Smooth muscle cell (in vitro differentiated cells): ENCODE results near the gene CSPG5. TPM values are rescaled to one million over a fixed set of nuclear protein-coding genes. Genes with fewer than 3 reads are reported as not detected.

Experiments used
- DNase-seq: peaks from one replicate; lab custom pipeline; 2025; ENCODE audit not compliant: unreplicated experiment; lab: John Stamatoyannopoulos, UW
- H2AFZ ChIP-seq: fragments of 200-600 bp; sonication (generic); 2 replicates; pipeline ENCODE4 v1.6.0; 2016; ENCODE audit warnings: antibody characterized with exemption, low read depth, mild to moderate bottlenecking
- H3F3A ChIP-seq: fragments of 200-600 bp; sonication (generic); 2 replicates; pipeline ENCODE4 v1.6.0; 2017; ENCODE audit warnings: antibody characterized with exemption, low read depth
- H3K27ac ChIP-seq: fragments of 200-600 bp; sonication (generic); 2 replicates; pipeline ENCODE4 v1.5.1; 2016; ENCODE audit warnings: low read depth, mild to moderate bottlenecking
- H3K27me3 ChIP-seq: fragments of 200-600 bp; sonication (generic); 2 replicates; pipeline ENCODE4 v1.6.1; 2016; ENCODE audit warnings: low read depth, mild to moderate bottlenecking
- H3K36me3 ChIP-seq: fragments of 200-600 bp; sonication (generic); 2 replicates; pipeline ENCODE4 v1.5.1; 2016; ENCODE audit warnings: low read depth
- H3K4me1 ChIP-seq: fragments of 200-600 bp; sonication (generic); 2 replicates; pipeline ENCODE4 v1.5.1; 2016; ENCODE audit warnings: low read depth
- H3K4me2 ChIP-seq: fragments of 200-600 bp; sonication (generic); 2 replicates; pipeline ENCODE4 v1.6.0; 2016; ENCODE audit warnings: mild to moderate bottlenecking
- H3K4me3 ChIP-seq: fragments of 200-600 bp; sonication (generic); 2 replicates; pipeline ENCODE4 v1.5.1; 2016; ENCODE audit warnings: mild to moderate bottlenecking
- H3K79me2 ChIP-seq: fragments of 200-600 bp; sonication (generic); 2 replicates; pipeline ENCODE4 v1.6.0; 2016; ENCODE audit warnings: low read depth, mild to moderate bottlenecking
- H3K9ac ChIP-seq: fragments of 200-600 bp; sonication (generic); 2 replicates; pipeline ENCODE4 v1.6.0; 2016; ENCODE audit warnings: low read depth
- H3K9me3 ChIP-seq: fragments of 200-600 bp; sonication (generic); replicated peaks from 2 replicates; pipeline ENCODE4 v1.5.1; 2016; ENCODE audit warnings: low read depth
- H4K20me1 ChIP-seq: fragments of 200-600 bp; sonication (generic); 2 replicates; pipeline ENCODE4 v1.6.0; 2016; ENCODE audit warnings: low read depth
- WGBS: methylation state at CpG from one replicate; pipeline ENCODE4 v1.1.7; 2016; ENCODE audit warnings: low lambda C conversion rate; 5-methylcytosine and 5-hydroxymethylcytosine counted together
- polyA plus RNA-seq: library from polyadenylated mRNA; unstranded; fragments of >200 nt; fragmentation: Nextera tagmentation; extraction: Ambion mirVana; gene quantifications from 2 replicates; pipeline ENCODE4 v1.2.1, GENCODE V29; 2016
- total RNA-seq: library from RNA; depleted of rRNA; stranded (reverse); fragments of >200 nt; gene quantifications from 2 replicates; pipeline ENCODE4 v1.2.3, GENCODE V29; 2014
- TF ChIP-seq, protein P1 (sequence below): fragments of 200-600 bp; sonication (generic); IDR thresholded peaks from 2 replicates; pipeline ENCODE4 v1.5.1; 2017; ENCODE audit warnings: borderline replicate concordance, mild to moderate bottlenecking, antibody characterized with exemption; ENCODE audit not compliant: insufficient read depth, poor library complexity, severe bottlenecking

The CSPG5 gene
- total and polyA plus RNA-seq, 2 experiments from 2014 or later: 0.35 to 1.3 TPM

DNA sequence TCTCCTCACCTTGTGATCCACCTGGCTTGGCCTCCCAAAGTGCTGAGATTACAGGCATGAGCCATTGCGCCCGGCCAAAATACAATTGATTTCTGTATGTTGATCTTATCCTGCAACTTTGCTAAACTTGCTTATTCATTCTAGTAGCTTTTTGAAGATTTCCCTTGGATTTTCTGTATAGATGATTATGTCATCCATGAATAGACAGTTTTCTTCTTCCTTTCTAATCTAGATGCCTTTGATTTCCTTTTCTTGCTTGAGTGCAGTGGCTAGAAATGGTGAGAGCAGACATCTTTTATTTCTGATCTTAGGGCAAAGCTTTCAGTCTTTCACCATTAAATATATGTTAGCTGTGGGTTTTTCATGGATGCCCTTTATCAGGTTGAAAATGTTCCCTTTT, 60.7 kb downstream of the CSPG5 start:
- Histone ChIP-seq H3F3A (peaks cover 4% of the 10 kb centered on the region), H4K20me1 (no peaks in the 10 kb centered on the region), H3K79me2 (peaks cover 1% of the 10 kb centered on the region), H3K27me3 (no peaks in the 10 kb centered on the region), H3K36me3 (no peaks in the 10 kb centered on the region), H3K4me3 (no peak overlapping the region), H3K4me2 (no peak overlapping the region), H3K9me3 (no peaks in the 10 kb centered on the region), H3K9ac (no peak overlapping the region), H3K4me1 (no peaks in the 10 kb centered on the region), H2AFZ (peak overlapping the region; percentile 27), H3K27ac (no peak overlapping the region)
- 88% methylated on average over 2 of the region's 2 CpGs for WGBS
- no peak for DNase-seq
- TF ChIP-seq, protein P1, sequence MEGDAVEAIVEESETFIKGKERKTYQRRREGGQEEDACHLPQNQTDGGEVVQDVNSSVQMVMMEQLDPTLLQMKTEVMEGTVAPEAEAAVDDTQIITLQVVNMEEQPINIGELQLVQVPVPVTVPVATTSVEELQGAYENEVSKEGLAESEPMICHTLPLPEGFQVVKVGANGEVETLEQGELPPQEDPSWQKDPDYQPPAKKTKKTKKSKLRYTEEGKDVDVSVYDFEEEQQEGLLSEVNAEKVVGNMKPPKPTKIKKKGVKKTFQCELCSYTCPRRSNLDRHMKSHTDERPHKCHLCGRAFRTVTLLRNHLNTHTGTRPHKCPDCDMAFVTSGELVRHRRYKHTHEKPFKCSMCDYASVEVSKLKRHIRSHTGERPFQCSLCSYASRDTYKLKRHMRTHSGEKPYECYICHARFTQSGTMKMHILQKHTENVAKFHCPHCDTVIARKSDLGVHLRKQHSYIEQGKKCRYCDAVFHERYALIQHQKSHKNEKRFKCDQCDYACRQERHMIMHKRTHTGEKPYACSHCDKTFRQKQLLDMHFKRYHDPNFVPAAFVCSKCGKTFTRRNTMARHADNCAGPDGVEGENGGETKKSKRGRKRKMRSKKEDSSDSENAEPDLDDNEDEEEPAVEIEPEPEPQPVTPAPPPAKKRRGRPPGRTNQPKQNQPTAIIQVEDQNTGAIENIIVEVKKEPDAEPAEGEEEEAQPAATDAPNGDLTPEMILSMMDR: no peak

DNA sequence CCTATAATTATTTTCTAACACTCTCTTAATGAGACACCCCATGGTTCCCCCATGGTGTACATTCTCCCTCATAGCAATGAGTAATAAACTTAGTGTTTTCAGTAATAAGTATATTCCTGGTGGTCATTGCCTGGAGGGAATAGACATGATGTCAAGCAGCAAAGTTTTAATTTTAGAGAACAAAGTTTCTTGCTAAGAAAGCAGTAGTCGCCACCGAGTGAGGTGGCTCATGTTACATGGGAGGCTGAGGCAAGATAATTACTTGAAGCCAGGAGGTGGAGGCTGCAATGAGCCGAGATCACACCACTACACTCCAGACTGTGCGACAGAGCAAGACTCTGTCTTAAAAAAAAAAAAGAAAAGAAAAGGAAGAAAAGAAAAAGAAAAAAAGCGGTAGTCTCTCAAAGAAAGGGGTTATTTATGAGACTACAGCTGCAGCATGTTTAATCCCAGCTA, 62.8 kb downstream of the CSPG5 start:
- Histone ChIP-seq H4K20me1 (no peaks in the 10 kb centered on the region), H3K27ac (no peak overlapping the region), H3K36me3 (no peaks in the 10 kb centered on the region), H3K4me3 (no peak overlapping the region), H3K79me2 (peaks cover 14% of the 10 kb centered on the region), H3K27me3 (no peaks in the 10 kb centered on the region), H3K4me1 (peaks cover 5% of the 10 kb centered on the region), H2AFZ (no peak overlapping the region), H3K9ac (no peak overlapping the region), H3K9me3 (no peaks in the 10 kb centered on the region), H3F3A (peaks cover 4% of the 10 kb centered on the region), H3K4me2 (no peak overlapping the region)
- no peak for DNase-seq
- WGBS: 65% methylated on average over 5 of the region's 5 CpGs
- TF ChIP-seq, protein P1: no peak

DNA sequence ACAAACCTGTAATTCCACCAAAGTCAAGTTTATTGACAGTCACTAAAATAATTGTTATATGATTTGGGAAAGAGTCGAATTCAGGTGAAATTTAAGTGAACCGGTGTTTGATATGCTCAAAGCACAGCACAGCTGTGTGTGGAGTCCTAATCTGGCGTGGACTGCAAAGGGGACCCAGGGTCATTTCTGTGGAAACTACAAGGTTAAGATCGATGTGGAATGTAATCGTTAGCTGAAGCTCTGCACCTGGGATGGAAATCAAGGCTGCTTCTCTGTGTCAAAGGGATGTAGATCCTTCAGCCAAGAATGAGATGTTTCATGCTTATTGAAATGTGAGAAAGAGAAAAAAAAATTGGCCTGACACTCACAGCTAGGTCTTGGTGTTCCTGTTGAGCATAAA, 63.6 kb downstream of the CSPG5 start:
- Histone ChIP-seq H3K4me1 (peaks cover 5% of the 10 kb centered on the region), H3F3A (peaks cover 4% of the 10 kb centered on the region), H3K36me3 (no peaks in the 10 kb centered on the region), H3K9me3 (no peaks in the 10 kb centered on the region), H4K20me1 (no peaks in the 10 kb centered on the region), H3K9ac (no peak overlapping the region), H3K27me3 (no peaks in the 10 kb centered on the region), H3K79me2 (peaks cover 14% of the 10 kb centered on the region), H3K4me2 (no peak overlapping the region), H2AFZ (no peak overlapping the region), H3K27ac (no peak overlapping the region), H3K4me3 (no peak overlapping the region)
- 87% methylated on average over 5 of the region's 5 CpGs for WGBS
- TF ChIP-seq, protein P1: no peak
- DNase-seq: no peak
